Neural progenitor cell (in vitro differentiated cells): ENCODE results near the gene MRPL38. TPM values are rescaled to one million over a fixed set of nuclear protein-coding genes. Genes with fewer than 3 reads are reported as not detected.
"Not testable (repeated sequence)": the region's sequence is repeated elsewhere in the genome, so short reads cannot be mapped to it uniquely, and the experiment has no call there.

Experiments used
- DNase-seq: peaks from one replicate; pipeline ENCODE4 v3.0.0-alpha.2; 2016; ENCODE audit warnings: low spot score
- H2AFZ ChIP-seq: fragments of 200-600 bp; sonication (generic); replicated peaks from 2 replicates; pipeline ENCODE4 v1.6.1; 2016; ENCODE audit warnings: antibody characterized with exemption
- H3F3A ChIP-seq: fragments of 200-600 bp; sonication (generic); 2 replicates; pipeline ENCODE4 v1.6.1; 2016; ENCODE audit warnings: antibody characterized with exemption, low read depth
- H3K27ac ChIP-seq: fragments of 200-600 bp; sonication (generic); 2 replicates; pipeline ENCODE4 v1.5.1; 2016; ENCODE audit warnings: mild to moderate bottlenecking
- H3K27me3 ChIP-seq: fragments of 200-600 bp; sonication (generic); 2 replicates; pipeline ENCODE4 v1.6.1; 2016; ENCODE audit warnings: mild to moderate bottlenecking, moderate library complexity
- H3K36me3 ChIP-seq: fragments of 200-600 bp; sonication (generic); 2 replicates; pipeline ENCODE4 v1.5.1; 2016
- H3K4me1 ChIP-seq: fragments of 200-600 bp; sonication (generic); 2 replicates; pipeline ENCODE4 v1.6.1; 2016; ENCODE audit warnings: mixed run types
- H3K4me2 ChIP-seq: fragments of 200-600 bp; sonication (generic); 2 replicates; pipeline ENCODE4 v1.6.1; 2016
- H3K4me3 ChIP-seq: fragments of 200-600 bp; sonication (generic); 2 replicates; pipeline ENCODE4 v1.5.1; 2016
- H3K79me2 ChIP-seq: fragments of 200-600 bp; sonication (generic); 2 replicates; pipeline ENCODE4 v1.6.1; 2016; ENCODE audit warnings: low read depth
- H3K9ac ChIP-seq: fragments of 200-600 bp; sonication (generic); 2 replicates; pipeline ENCODE4 v1.6.1; 2016
- H3K9me3 ChIP-seq: fragments of 200-600 bp; sonication (generic); 2 replicates; pipeline ENCODE4 v1.5.1; 2016; ENCODE audit warnings: low read depth
- H4K20me1 ChIP-seq: fragments of 200-600 bp; sonication (generic); 2 replicates; pipeline ENCODE4 v1.6.1; 2016; ENCODE audit warnings: low read depth
- H3K27ac Mint-ChIP-seq: 3 replicates; pipeline ENCODE4 v1.8.0; 2021; ENCODE audit warnings: mixed read lengths
- H3K27me3 Mint-ChIP-seq: 2 replicates; pipeline ENCODE4 v1.8.0; 2022; ENCODE audit warnings: low read depth, mild to moderate bottlenecking, inconsistent platforms, moderate library complexity, mixed read lengths; ENCODE audit not compliant: insufficient read depth
- H3K36me3 Mint-ChIP-seq: 3 replicates; pipeline ENCODE4 v1.8.0; 2021; ENCODE audit warnings: mixed read lengths
- H3K4me1 Mint-ChIP-seq: 3 replicates; pipeline ENCODE4 v1.8.0; 2021; ENCODE audit warnings: mixed read lengths
- H3K4me3 Mint-ChIP-seq: 3 replicates; pipeline ENCODE4 v1.8.0; 2021; ENCODE audit warnings: mild to moderate bottlenecking, moderate library complexity, mixed read lengths
- H3K9me3 Mint-ChIP-seq: 3 replicates; pipeline ENCODE4 v1.8.0; 2020; ENCODE audit warnings: mixed read lengths
- EZH2 ChIP-seq: fragments of 200-600 bp; sonication (generic); IDR thresholded peaks from 2 replicates; pipeline ENCODE4 v1.6.1; 2017; ENCODE audit warnings: antibody characterized with exemption, mild to moderate bottlenecking, moderate library complexity
- EZH2phosphoT487 ChIP-seq: fragments of 200-600 bp; sonication (generic); IDR thresholded peaks from 2 replicates; pipeline ENCODE4 v1.6.1; 2017; ENCODE audit warnings: antibody characterized with exemption
- total RNA-seq: library from RNA; depleted of rRNA; stranded (reverse); fragments of >200 nt; gene quantifications from 2 replicates; pipeline ENCODE4 v1.2.3, GENCODE V29; 2015; ENCODE audit warnings: low replicate concordance
- TF ChIP-seq, protein P1 (sequence below): fragments of 200-600 bp; sonication (generic); IDR thresholded peaks from 2 replicates; pipeline ENCODE4 v1.5.1; 2017; ENCODE audit warnings: antibody characterized with exemption, mild to moderate bottlenecking

The MRPL38 gene
- total RNA-seq, 1 donor from 2014 or later, result 26.8 TPM

DNA sequence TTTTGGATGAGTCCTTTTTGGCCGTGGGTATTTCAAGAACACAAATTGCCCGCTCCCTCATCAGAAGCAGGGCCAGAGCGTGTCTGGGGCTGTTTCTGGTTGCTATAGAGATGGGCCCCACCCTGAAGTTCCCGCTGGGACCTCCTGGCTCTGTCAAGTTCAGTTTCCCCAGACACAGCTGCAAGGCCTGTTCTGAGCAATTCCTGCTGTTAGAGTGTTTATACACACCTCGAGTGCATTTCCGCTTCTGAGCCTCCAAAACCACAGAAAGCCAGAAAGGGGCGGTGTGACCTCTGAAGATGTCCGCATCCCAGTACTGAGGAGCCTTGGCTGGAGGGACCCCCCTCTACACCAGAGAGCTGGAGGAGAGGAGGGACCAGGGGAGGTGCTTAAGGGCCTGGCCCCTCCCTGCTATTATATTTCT lies 40.2 kb downstream of the MRPL38 start:
- Mint-ChIP-seq H3K36me3 (no peaks in the 10 kb centered on the region), H3K4me1 (peaks cover 23% of the 10 kb centered on the region), H3K27ac (peak overlapping the region; percentile 57), H3K9me3 (no peaks in the 10 kb centered on the region), H3K27me3 (peaks cover 8% of the 10 kb centered on the region), H3K4me3 (no peak overlapping the region)
- Histone ChIP-seq H4K20me1 (no peaks in the 10 kb centered on the region), H3F3A (peaks cover 8% of the 10 kb centered on the region), H2AFZ (no peak overlapping the region), H3K4me1 (no peaks in the 10 kb centered on the region), H3K27me3 (no peaks in the 10 kb centered on the region), H3K9ac (no peak overlapping the region), H3K4me3 (no peak overlapping the region), H3K79me2 (no peaks in the 10 kb centered on the region), H3K36me3 (no peaks in the 10 kb centered on the region), H3K9me3 (no peaks in the 10 kb centered on the region), H3K27ac (no peak overlapping the region), H3K4me2 (no peak overlapping the region)
- TF ChIP-seq, protein P1, sequence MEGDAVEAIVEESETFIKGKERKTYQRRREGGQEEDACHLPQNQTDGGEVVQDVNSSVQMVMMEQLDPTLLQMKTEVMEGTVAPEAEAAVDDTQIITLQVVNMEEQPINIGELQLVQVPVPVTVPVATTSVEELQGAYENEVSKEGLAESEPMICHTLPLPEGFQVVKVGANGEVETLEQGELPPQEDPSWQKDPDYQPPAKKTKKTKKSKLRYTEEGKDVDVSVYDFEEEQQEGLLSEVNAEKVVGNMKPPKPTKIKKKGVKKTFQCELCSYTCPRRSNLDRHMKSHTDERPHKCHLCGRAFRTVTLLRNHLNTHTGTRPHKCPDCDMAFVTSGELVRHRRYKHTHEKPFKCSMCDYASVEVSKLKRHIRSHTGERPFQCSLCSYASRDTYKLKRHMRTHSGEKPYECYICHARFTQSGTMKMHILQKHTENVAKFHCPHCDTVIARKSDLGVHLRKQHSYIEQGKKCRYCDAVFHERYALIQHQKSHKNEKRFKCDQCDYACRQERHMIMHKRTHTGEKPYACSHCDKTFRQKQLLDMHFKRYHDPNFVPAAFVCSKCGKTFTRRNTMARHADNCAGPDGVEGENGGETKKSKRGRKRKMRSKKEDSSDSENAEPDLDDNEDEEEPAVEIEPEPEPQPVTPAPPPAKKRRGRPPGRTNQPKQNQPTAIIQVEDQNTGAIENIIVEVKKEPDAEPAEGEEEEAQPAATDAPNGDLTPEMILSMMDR, result no peak
- no peak for TF ChIP-seq EZH2phosphoT487
- TF ChIP-seq EZH2, result no peak
- DNase-seq, result peak; percentile 32

DNA sequence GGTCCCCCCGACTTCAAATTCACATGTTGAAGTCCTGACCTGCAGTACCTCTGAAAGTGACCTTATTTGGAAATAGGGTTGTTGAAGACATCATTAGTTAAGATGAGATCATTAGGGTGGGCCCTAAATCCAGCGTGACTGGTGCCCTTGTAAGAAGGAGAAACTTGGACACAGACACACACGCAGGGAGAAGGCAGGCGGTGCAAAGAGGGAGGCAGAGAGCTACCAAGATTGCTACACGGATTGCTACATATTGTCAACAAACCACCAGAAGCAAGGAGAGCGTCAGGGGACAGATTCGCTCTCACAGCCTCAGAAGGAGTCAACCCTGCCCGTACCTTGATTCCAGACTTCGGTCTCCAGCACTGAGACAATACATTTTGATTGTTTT lies 42.8 kb downstream of the MRPL38 start:
- Histone ChIP-seq H3K4me3 (no peak overlapping the region), H3K9me3 (no peaks in the 10 kb centered on the region), H3K27me3 (no peaks in the 10 kb centered on the region), H2AFZ (no peak overlapping the region), H3K4me1 (no peaks in the 10 kb centered on the region), H3K36me3 (no peaks in the 10 kb centered on the region), H3K4me2 (no peak overlapping the region), H4K20me1 (no peaks in the 10 kb centered on the region), H3K79me2 (no peaks in the 10 kb centered on the region), H3K9ac (no peak overlapping the region), H3K27ac (no peak overlapping the region), H3F3A (peaks cover 8% of the 10 kb centered on the region)
- DNase-seq, result no peak
- H3K27me3 Mint-ChIP-seq, result peaks cover 11% of the 10 kb centered on the region
- H3K36me3 Mint-ChIP-seq, result no peaks in the 10 kb centered on the region
- H3K4me1 Mint-ChIP-seq, result peaks cover 18% of the 10 kb centered on the region
- H3K27ac Mint-ChIP-seq, result peak overlapping the region; percentile 72
- H3K4me3 Mint-ChIP-seq, result no peak overlapping the region
- no peaks in the 10 kb centered on the region for H3K9me3 Mint-ChIP-seq
- TF ChIP-seq, protein P1, result no peak
- no peak for TF ChIP-seq EZH2phosphoT487
- TF ChIP-seq EZH2, result no peak

DNA sequence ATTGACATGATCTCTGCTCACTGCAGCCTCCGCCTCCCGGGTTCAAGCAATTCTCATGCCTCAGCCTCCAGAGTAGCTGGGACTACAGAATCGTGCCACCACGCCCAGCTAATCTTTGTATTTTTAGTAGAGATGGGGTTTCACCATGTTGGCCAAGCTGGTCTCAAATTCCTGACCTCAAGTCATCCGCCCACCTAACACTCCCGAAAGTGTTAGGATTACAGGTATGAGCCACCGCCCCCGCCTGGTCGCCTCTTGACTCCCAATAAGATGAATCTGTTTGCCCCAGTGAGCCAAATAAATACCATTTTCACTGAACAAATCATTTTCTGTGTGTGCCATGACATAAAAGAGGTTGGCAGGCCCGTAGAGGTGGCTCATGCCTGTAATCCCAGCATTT lies 45.3 kb downstream of the MRPL38 start:
- H3K4me3 Mint-ChIP-seq, H3K9me3 Mint-ChIP-seq, H3K4me1 ChIP-seq, H3K4me3 ChIP-seq, H3K27me3 ChIP-seq, H3K79me2 ChIP-seq, H3K27ac ChIP-seq, H3K4me2 ChIP-seq, H2AFZ ChIP-seq, H3K27ac Mint-ChIP-seq, H4K20me1 ChIP-seq, H3K27me3 Mint-ChIP-seq, H3K9me3 ChIP-seq, H3K36me3 ChIP-seq, DNase-seq, H3K36me3 Mint-ChIP-seq, H3K9ac ChIP-seq: not testable (repeated sequence)
- H3K4me1 Mint-ChIP-seq, result peaks cover 12% of the 10 kb centered on the region
- H3F3A ChIP-seq, result peaks cover 15% of the 10 kb centered on the region

DNA sequence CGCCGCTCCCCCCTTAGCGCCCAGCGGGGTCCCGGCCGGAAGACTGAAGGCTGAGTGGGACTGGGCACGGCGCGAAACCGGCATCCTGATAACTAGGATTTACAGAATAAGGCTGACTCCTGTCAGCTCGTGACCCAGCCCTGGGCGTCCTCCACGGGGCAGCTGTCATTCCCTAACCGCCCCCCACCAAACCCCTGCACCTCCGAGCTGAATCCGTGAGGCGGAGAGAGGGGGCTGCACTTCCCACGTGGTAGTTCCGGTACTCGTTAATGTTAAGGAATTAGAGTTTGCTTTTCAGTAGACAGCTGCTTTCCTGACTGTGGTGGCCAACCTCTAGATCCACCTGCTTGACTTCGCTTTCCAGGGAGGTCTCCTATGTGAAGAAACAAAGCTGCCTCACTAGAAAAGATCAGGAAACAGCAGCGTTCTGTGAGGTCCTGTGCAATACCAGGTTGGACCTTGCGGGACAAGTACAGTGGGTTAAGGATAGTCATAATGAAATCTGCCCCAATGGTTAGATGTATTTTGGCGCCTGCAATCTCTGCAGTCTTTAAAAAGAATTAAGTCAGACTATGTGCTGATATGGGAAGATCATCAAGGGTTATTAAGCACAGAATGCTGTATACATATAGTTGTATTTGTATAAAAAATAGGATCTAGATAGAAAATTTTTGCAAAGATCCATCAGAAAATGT lies 48.5 kb downstream of the MRPL38 start:
- H3K4me2 ChIP-seq, result peak overlapping the region; percentile 88
- H4K20me1 ChIP-seq, result peaks cover 6% of the 10 kb centered on the region
- peak overlapping the region; percentile 72 for H3K27ac ChIP-seq
- peaks cover 2% of the 10 kb centered on the region for H3K36me3 Mint-ChIP-seq
- H3K4me3 ChIP-seq, result peak overlapping the region; percentile 71
- H3K27me3 Mint-ChIP-seq, result peaks cover 7% of the 10 kb centered on the region
- peak overlapping the region; percentile 67 for H3K27ac Mint-ChIP-seq
- no peaks in the 10 kb centered on the region for H3K36me3 ChIP-seq
- H3K4me1 Mint-ChIP-seq, result peaks cover 13% of the 10 kb centered on the region
- peaks cover 16% of the 10 kb centered on the region for H3F3A ChIP-seq
- no peaks in the 10 kb centered on the region for H3K9me3 Mint-ChIP-seq
- no peak overlapping the region for H3K4me3 Mint-ChIP-seq
- H3K4me1 ChIP-seq, result peaks cover 4% of the 10 kb centered on the region
- H3K9me3 ChIP-seq, result no peaks in the 10 kb centered on the region
- peaks cover 22% of the 10 kb centered on the region for H3K79me2 ChIP-seq
- H3K9ac ChIP-seq, result peak overlapping the region; percentile 59
- no peaks in the 10 kb centered on the region for H3K27me3 ChIP-seq
- DNase-seq, result no peak
- peak overlapping the region; percentile 84 for H2AFZ ChIP-seq
- no peak for TF ChIP-seq EZH2
- TF ChIP-seq, protein P1, result no peak
- no peak for TF ChIP-seq EZH2phosphoT487
